Measurements from ENCODE around the gene ACSF3.
"Not testable (repeated sequence)": the region's sequence is repeated elsewhere in the genome, so short reads cannot be mapped to it uniquely, and the experiment has no call there.

Gene ACSF3

DNA sequence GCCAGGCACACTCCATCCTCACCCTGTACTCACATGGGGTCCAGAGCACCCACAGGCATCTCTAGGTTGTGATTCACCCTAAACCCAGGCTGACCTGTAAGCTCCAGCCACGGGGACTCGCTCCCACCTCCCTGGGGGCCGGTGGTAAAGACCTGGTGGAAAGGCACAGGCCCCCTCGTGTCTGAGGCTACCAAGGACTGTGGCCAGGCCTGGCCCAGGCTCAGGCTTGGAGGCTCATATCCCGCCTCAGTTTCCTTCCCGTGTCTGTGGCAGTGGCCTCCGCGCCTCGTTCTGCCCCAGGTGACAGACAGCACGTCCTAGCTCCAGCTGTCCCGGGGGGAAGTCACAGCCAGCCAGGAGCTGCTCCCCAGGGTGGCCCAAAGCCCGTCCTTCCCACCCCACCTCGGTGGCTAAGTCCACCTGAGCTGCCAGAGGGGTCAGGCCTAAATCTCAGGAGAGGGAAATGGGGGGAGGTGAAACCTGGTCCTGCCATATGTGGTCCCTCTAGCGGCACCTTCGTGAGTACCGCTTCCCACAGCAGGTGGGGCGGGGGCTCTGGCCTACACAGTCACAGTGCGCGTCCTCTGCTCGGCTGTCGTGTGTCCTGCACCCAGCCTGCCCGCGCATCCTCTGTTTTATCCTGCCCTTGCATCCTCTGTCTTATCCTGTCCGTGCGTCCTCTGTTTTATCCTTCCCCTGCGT is 90.5 kb downstream of the ACSF3 start:
- TF ChIP-seq CTCF (IDR thresholded peaks at IDR 0.05; ENCODE audit: control insufficient read depth, extremely low read depth, insufficient read depth) = no peak
- DNase-seq (ENCODE audit: low read depth) = no peak
- H3K4me3 ChIP-seq (ENCODE audit: low read depth, low read length) = no peak overlapping the region

DNA sequence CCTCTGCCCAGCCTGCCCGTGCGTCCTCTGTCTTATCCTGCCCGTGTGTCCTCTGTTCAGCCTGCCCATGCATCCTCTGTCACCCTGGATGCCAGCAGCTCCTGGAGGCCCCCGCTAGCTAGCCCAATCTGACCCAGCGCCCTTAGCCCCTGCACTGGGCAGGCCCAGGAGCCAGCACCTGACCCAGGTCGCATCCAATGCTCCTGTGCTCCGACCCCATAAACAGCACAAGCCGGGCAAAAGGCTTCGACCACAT is 91.0 kb downstream of the ACSF3 start:
- no peak for DNase-seq (ENCODE audit: low read depth)
- TF ChIP-seq CTCF (IDR thresholded peaks at IDR 0.05; ENCODE audit: control insufficient read depth, extremely low read depth, insufficient read depth) = no peak
- H3K4me3 ChIP-seq (ENCODE audit: low read depth, low read length) = no peak overlapping the region

- H3K4me3 ChIP-seq (ENCODE audit: low read depth, low read length) = no peak overlapping the region
- no peak for DNase-seq (ENCODE audit: low read depth)
- TF ChIP-seq CTCF (IDR thresholded peaks at IDR 0.05; ENCODE audit: control insufficient read depth, extremely low read depth, insufficient read depth) = no peak
Observed at GRCh38 chr16:89184933-89185794, 91.5 kb downstream of the ACSF3 start.

DNA sequence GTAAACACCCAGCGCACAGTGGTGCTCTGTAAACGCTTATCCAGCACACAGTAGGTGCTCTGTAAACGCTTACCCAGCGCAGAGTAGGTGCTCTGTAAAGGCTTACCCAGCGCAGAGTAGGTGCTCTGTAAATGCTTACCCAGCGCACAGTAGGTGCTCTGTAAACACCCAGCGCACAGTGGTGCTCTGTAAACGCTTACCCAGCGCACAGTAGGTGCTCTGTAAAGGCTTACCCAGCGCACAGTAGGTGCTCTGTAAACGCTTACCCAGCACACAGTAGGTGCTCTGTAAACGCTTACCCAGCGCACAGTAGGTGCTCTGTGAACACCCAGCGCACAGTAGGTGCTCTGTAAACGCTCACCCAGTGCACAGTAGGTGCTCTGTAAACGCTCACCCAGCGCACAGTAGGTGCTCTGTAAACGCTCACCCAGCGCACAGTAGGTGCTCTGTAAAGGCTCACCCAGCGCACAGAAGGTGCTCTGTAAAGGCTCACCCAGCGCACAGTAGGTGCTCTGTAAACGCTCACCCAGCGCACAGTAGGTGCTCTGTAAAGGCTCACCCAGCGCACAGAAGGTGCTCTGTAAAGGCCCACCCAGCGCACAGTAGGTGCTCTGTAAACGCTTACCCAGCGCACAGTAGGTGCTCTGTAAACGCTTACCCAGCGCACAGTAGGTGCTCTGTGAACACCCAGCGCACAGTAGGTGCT is 92.4 kb downstream of the ACSF3 start:
- DNase-seq (ENCODE audit: low read depth); H3K4me3 ChIP-seq (ENCODE audit: low read depth, low read length): not testable (repeated sequence)

- not testable (repeated sequence) for H3K4me3 ChIP-seq (ENCODE audit: low read depth, low read length); DNase-seq (ENCODE audit: low read depth)
Observed at GRCh38 chr16:89186593-89187031, 93.0 kb downstream of the ACSF3 start.

DNA sequence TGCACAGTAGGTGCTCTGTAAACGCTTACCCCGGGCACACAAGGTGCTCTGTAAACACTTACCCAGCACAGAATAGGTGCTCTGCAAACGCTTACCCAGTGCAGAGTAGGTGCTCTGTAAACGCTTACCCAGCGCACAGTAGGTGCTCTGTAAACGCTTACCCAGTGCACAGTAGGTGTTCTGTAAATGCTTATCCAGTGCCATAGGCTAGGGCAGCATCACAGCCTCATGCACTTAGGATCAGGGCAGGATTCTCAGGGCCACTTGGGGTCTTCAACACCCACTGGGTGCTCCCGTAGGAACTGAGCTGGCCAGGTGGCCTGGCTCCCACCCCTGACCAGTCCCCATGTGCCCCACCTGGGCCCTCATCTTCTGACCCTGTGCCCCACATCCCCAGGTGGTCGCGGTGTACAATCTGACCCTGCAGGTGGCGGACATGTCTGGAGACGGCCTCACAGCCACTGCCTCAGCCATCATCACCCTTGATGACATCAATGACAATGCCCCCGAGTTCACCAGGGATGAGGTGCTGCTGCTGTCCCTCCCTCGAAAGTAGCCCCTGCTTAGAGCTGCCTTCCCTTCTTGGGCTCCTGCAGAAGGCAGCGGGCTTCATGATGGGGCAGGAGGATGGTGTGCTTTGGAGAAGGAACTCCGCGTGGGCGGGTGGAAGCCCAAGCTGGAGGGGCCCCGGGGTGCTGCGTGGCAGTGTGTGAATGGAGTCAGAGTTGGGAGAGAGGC is 93.5 kb downstream of the ACSF3 start:
- H3K4me3 ChIP-seq (ENCODE audit: low read depth, low read length) = no peak overlapping the region
- no peak for DNase-seq (ENCODE audit: low read depth)
- TF ChIP-seq CTCF (IDR thresholded peaks at IDR 0.05; ENCODE audit: control insufficient read depth, extremely low read depth, insufficient read depth) = no peak

DNA sequence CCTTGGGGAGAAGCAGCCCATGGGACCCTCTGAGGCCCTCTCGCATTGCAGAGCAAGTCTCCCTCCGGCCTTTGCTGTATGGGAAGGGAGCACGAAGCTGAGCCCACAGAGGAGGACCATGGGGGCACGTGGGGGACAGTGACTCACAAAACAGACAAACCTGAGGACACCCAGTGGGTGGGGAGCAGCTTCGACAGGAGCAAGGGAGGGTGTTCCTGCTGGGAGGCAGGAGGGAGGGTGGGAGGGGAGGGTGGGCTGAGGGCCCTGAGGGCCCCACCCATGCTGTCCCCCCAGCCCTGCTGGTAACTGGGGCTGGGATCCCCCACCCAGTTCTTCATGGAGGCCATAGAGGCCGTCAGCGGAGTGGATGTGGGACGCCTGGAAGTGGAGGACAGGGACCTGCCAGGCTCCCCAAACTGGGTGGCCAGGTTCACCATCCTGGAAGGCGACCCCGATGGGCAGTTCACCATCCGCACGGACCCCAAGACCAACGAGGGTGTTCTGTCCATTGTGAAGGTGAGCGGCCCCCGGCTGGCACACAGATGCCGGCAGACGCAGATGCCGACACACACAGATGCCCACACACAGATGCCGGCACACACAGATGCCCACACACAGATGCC is 94.2 kb downstream of the ACSF3 start:
- H3K4me3 ChIP-seq (ENCODE audit: low read depth, low read length) = no peak overlapping the region
- no peak for TF ChIP-seq CTCF (IDR thresholded peaks at IDR 0.05; ENCODE audit: control insufficient read depth, extremely low read depth, insufficient read depth)
- DNase-seq (ENCODE audit: low read depth) = no peak

GRCh38 chr16:89188471-89189357 is 95.1 kb downstream of the ACSF3 start:
- not testable (repeated sequence) for DNase-seq (ENCODE audit: low read depth); H3K4me3 ChIP-seq (ENCODE audit: low read depth, low read length)
